Measurements from ENCODE around the gene HOXA11. TPM values are rescaled to one million over a fixed set of nuclear protein-coding genes. Genes with fewer than 3 reads are reported as not detected.

The HOXA11 gene
- total and polyA plus RNA-seq, 2 of the 4 experiments (the other 2 are of a cell fraction): 0.05 TPM; not detected in 1

DNA sequence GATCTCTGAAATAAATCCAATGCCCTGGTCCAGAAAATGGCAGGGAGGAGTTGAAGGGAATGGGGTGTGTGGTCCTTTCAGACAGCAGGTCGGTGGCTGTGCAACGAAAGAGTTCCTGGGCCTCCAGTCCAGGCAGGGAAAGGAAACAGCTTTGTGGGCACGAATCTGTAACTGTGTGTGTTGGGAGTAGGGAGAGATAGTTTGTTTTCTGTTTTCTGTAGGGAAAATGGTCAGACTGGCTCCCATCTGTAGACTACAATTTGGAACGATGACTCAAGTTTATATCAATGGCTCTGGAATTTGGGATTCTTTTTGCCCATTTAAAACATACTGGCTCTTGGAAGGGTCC is 17.1 kb downstream of the HOXA11 start:
- H4K5ac ChIP-seq (ENCODE audit: low read depth, low read length): no peak overlapping the region
- no peaks in the 10 kb centered on the region for H3K36me3 ChIP-seq (ENCODE audit: control insufficient read depth, insufficient read depth, low read length)
- H3K4me3 ChIP-seq (ENCODE audit: insufficient read depth, low read depth, low read length): no peak overlapping the region
- intact Hi-C loops (cut with micrococcal nuclease): loop anchor here (10.0 kb wide), 1 partner anchor 1913 kb away; no protein-coding TSS in a partner anchor
- H2AFZ ChIP-seq (replicated peaks; ENCODE audit: low read length, poor library complexity): no peak overlapping the region
- H2AK9ac ChIP-seq (replicated peaks; ENCODE audit: low read depth, low read length, poor library complexity): no peak overlapping the region
- peaks cover 91% of the 10 kb centered on the region for H3K27me3 ChIP-seq (ENCODE audit: control insufficient read depth, insufficient read depth, low read length)
- no peak overlapping the region for H3K18ac ChIP-seq (ENCODE audit: low read depth, low read length)
- no peak overlapping the region for H2BK120ac ChIP-seq (ENCODE audit: low read depth, low read length)
- no peak overlapping the region for H4K91ac ChIP-seq (ENCODE audit: insufficient read depth, low read depth, low read length)
- DNase-seq (no peak), ATAC-seq (ENCODE audit: low read depth) (no peak)
- H3K56ac ChIP-seq (ENCODE audit: extremely low read depth, insufficient read depth, low read length): no peak overlapping the region
- no peak overlapping the region for H2BK15ac ChIP-seq (ENCODE audit: low read depth, low read length)
- in situ Hi-C loops (cut with MboI; ENCODE audit: low sequenced_read_pairs): no loop called here
- H3K79me1 ChIP-seq (ENCODE audit: low read depth in 1 of 2, low read length in 2 of 2): no peaks in the 10 kb centered on the region
- no peak overlapping the region for H3K4ac ChIP-seq (ENCODE audit: low read depth, low read length)
- POLR2A ChIA-PET (ENCODE audit: unreplicated experiment): no interaction called here
- peaks cover 27% of the 10 kb centered on the region for H3K9me3 ChIP-seq (ENCODE audit: control insufficient read depth, insufficient read depth, low read length)
- H4K8ac ChIP-seq (ENCODE audit: low read depth in 2 of 2, low read length in 2 of 2): no peak overlapping the region
- dilution Hi-C loops (cut with HindIII; ENCODE audit: low sequenced_read_pairs, unreplicated experiment): no loop called here
- no peaks in the 10 kb centered on the region for H3K9me1 ChIP-seq (ENCODE audit: insufficient read depth, low read length)
- H2BK5ac ChIP-seq (ENCODE audit: low read depth, low read length, poor library complexity, severe bottlenecking): no peak overlapping the region
- no peaks in the 10 kb centered on the region for H3K4me1 ChIP-seq (ENCODE audit: control insufficient read depth, insufficient read depth, low read length)
- TF ChIP-seq, protein P1, sequence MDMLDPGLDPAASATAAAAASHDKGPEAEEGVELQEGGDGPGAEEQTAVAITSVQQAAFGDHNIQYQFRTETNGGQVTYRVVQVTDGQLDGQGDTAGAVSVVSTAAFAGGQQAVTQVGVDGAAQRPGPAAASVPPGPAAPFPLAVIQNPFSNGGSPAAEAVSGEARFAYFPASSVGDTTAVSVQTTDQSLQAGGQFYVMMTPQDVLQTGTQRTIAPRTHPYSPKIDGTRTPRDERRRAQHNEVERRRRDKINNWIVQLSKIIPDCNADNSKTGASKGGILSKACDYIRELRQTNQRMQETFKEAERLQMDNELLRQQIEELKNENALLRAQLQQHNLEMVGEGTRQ (IDR thresholded peaks at IDR 0.05; ENCODE audit: low read depth, low read length): no peak
- TF ChIP-seq MAFK (IDR thresholded peaks at IDR 0.05; ENCODE audit: low read depth, low read length) (no peak), FOS (IDR thresholded peaks at IDR 0.05; ENCODE audit: low read depth, low read length) (no peak), SMC3 (IDR thresholded peaks at IDR 0.05; ENCODE audit: low read depth, low read length) (no peak), NFE2L2 (IDR thresholded peaks at IDR 0.05; ENCODE audit: low read depth, low read length) (no peak), CEBPB (IDR thresholded peaks at IDR 0.05; ENCODE audit: low read depth, low read length) (no peak)
- BruUV-seq (replicated peaks): no TSS peak
- WGBS, 2 experiments (ENCODE audit: extremely low coverage in 2 of 2, insufficient read length in 1 of 2): 60% methylated on average over 1 of the region's 4 CpGs; no CpG with 5 or more reads in 1 of the 2 experiments
- H3K23ac ChIP-seq (ENCODE audit: low read depth, low read length): no peak overlapping the region
- CTCF ChIA-PET: interaction anchor here (0.6 to 0.7 kb wide), 3 partner anchors 11 to 486 kb away, joined by 3 to 4 read pairs (median 3); no protein-coding TSS in a partner anchor
- H2AK5ac ChIP-seq (ENCODE audit: low read depth, low read length): no peak overlapping the region
- no peak overlapping the region for H3K4me2 ChIP-seq (ENCODE audit: low read depth, low read length)
- H4K20me1 ChIP-seq (ENCODE audit: insufficient read depth, low read length): peaks cover 13% of the 10 kb centered on the region; the same call in 1 of the 2 replicates
- H3K14ac ChIP-seq (replicated peaks; ENCODE audit: low read depth, low read length): no peak overlapping the region
- H3K9ac ChIP-seq (ENCODE audit: low read depth, low read length): no peak overlapping the region
- no peak overlapping the region for H3K27ac ChIP-seq (ENCODE audit: insufficient read depth, low read length)
- no peak overlapping the region for H2BK20ac ChIP-seq (ENCODE audit: low read depth, low read length)

Measured in IMR-90 (cell line).